Neural progenitor cell (in vitro differentiated cells): ENCODE results near the gene FRG2B. TPM values are rescaled to one million over a fixed set of nuclear protein-coding genes. Genes with fewer than 3 reads are reported as not detected.

Source experiments
- total RNA-seq: library from RNA; depleted of rRNA; stranded (reverse); fragments of >200 nt; gene quantifications from 2 replicates; pipeline ENCODE4 v1.2.3, GENCODE V29; 2015; ENCODE audit warnings: low replicate concordance

Gene FRG2B
- total RNA-seq, 1 donor from 2014 or later, result not detected

Other genes with a start within 250 kb of the FRG2B start
- 4.6 and 8.2 TPM in 2 replicates for gene PAOX, start 247.5 kb downstream of the FRG2B start, total RNA-seq
- gene MTG1, start 232.6 kb downstream of the FRG2B start, total RNA-seq, result 28.0 and 28.8 TPM in 2 replicates
- 0.06 and 0.12 TPM in 2 replicates for gene SPRN, start 202.2 kb downstream of the FRG2B start, total RNA-seq
- gene SCART1, start 172.8 kb downstream of the FRG2B start, total RNA-seq, result 0.49 and 1.1 TPM in 2 replicates
- gene CYP2E1, start 99.4 kb downstream of the FRG2B start, total RNA-seq, result 0.36 and 0.50 TPM in 2 replicates
- gene SYCE1, start 61.2 kb downstream of the FRG2B start, total RNA-seq, result not detected in 2 replicates